EH (cell line): Measurements from ENCODE around the gene CFAP47.
"Not testable (repeated sequence)": the region's sequence is repeated elsewhere in the genome, so short reads cannot be mapped to it uniquely, and the experiment has no call there.

Source experiments
- DNase-seq: peaks from one replicate; pipeline ENCODE4 v3.0.0-alpha.2; 2015; ENCODE audit warnings: low read depth

CFAP47 gene, protein sequence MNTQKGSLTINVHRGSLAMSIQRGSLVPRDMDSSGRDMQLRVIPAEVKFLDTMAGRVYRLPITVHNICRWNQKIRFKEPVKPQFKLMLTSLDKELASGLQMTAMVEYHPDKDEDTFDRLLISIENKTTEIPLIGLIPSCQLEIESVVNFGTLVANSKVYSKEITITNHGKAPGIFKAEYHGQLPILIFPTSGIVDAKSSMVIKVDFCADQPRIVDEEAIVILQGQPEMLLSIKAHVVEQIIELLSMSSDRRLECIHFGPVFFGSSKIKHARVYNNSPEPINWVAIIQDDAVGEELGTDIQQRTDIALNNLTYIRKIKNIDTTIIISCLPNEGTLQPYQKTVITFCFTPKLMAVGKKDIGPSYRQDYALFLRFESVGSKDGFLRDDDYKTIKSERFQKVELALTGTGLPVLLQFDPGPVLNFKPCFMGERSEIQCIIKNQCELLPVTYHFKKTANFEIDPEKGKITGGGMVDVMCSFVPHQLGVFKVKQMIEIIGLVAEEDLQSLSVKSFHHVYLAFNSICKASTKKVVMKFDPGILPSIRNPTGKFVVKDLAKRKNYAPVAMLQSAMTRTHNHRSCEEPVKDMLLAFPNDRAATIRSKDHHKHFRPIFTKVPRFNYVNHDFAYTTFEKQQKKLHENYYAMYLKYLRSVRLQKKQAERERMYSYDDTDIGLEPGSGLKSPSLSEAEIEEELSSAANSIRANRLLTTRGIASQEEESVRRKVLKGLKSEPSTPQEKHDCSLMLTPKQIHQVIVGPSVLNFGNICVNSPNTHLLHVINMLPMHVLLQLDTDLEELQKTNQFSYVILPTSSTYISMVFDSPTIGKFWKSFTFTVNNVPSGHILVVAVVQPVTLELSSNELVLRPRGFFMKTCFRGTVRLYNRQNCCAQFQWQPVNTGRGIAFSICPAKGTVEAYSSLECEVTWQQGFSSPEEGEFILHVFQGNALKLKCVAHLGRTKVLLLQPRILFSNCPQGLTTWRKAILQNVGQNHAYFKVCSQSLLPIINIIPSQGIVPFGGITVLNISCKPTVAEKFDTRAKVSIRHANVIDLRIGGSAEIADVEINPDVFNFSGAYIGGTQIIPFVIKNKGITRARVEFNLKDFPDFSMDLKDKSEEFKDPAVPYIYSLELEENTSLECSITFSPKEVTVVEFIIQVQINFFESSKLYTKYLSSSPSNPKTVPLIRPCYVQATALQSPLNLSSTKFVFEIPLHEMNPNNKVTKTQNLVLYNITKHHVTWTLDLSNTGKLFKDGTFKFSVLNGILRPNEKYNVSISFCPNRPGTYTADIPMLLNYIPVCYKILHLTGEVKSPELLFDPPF (N-terminal part only)

DNA sequence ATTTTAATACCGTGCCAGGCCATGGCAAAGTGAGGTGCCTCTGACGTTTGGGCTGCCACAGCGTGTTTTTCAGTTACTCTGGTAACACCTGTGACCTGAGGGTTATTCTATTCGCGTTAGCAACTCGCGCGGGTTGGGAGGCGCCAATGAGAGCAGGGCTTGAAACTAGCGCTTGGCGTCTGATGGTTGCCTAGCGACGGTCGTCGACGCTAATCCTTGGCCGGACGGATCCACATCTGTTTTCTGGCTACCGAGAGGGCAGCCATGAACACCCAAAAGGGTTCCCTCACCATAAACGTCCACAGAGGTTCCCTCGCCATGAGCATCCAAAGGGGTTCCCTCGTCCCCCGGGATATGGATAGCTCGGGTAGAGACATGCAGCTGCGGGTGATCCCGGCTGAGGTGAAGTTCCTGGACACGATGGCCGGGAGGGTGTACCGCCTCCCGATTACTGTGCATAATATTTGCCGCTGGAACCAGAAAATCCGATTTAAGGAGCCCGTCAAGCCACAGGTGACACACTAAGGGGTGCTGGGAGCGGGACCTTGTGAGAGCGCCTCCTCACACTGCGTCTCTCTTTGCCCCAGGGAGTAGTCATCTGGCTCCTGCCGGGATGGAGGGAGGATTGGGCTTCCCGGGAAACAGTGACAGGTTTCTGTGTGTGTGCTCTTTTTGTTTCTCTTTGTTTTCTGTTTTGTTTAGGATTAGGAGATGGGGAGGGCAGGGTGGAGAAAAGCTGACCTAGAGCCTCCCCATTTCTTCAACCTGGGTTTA, at the start of gene CFAP47:
CFAP47 (plus strand) TSS at position 199 of the 774 bp plus-strand sequence; CDS start at position 265, 66 bp downstream.
- DNase-seq, result no peak

DNA sequence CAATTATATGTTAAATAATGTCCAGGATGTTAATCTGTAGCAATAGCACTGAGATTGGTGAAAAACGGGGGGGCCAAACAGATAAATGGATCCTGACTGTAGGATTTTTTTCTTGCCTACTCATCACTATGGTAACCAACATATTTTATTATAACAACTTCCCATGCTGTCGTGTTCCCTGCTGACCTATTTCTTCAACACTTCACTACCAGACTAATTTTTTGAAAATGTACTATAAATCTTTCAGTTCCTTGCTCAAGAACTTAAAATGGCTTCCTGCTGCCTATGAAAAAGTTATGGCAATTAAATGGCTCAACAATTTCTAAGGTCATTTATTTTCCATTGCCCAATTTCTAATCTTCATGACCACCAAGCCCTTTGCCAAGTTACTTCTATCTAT, 38.9 kb upstream of the CFAP47 start:
- DNase-seq, result no peak

- DNase-seq, result no peak
Observed at GRCh38 chrX:35886135-35886534, 33.4 kb upstream of the CFAP47 start.

GRCh38 chrX:35890699-35891098, 28.8 kb upstream of the CFAP47 start:
- DNase-seq, result peak; percentile 2

- DNase-seq, result not testable (repeated sequence)
Observed at GRCh38 chrX:35986816-35987215, 67.3 kb downstream of the CFAP47 start.

DNA sequence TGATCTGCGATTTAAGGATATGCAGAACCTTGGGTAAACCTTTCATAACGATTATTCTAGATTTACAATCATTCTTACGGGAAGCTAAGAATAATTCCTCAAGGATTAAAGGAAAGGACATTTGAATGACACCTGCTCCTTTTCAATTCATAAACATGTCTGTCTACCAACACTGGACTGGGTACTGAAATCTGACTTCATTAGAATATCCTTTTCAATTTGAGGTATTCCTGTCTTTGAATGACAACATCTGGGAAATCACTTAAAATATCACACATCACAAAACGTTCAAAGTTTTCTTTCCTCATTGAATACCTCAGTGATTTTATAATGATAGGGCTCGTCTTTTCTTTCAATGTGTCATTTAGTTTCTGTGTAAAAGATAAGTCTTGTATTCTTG, 87.7 kb downstream of the CFAP47 start:
- no peak for DNase-seq

- no peak for DNase-seq
Observed at GRCh38 chrX:36019125-36019524, 99.6 kb downstream of the CFAP47 start.

DNA sequence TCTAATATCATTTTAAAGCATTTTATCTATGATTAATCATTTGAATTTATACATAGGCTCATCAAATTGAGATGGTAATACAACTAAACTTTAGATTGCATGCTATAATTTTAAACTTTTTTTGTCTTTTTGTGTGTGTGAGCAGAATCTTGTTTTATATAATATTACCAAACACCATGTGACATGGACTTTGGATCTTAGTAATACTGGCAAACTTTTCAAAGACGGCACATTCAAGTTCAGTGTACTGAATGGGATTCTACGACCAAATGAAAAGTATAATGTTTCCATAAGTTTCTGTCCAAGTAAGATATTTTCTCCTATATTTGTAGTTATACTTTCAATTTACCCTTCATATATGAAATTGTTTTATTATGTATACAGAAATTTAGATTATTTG, 116.0 kb downstream of the CFAP47 start:
- no peak for DNase-seq

- DNase-seq, result no peak
Observed at GRCh38 chrX:36062778-36063177, 143.2 kb downstream of the CFAP47 start.

DNA sequence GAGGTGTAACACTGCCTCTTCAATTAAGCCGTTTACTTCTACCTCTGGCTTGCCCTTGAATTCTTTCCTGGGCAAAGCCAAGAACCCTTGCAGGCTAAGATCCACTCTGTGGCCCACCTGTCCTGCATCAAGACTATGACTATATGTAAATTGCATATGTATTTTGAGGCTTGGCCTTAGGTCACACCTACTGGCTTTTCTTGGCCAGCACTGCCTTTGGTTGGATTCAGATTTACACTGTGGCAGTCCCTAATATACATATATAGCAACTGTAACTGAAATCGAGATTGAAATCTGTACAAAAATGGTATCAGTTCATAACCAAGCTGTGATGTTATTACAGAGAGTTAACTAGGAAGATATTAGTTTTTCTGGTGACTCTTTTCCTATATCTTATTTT, 151.5 kb downstream of the CFAP47 start:
- no peak for DNase-seq

DNA sequence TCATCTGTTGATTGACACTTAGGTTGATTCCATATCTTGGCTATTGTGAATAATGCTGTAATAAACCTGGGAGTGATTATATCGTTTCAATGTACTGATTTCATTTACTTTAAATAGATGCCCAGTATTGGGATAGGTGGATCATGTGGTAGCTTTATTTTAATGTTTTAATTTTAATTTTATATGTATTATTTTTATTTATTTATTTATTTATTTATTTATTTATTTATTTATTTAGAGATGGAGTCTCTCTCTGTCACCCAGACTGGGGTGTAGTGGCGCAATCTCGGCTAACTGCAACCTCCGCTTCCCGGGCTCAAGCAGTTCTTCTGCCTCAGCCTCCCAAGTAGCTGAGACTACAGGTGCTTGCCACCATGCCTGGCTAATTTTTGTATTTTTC, 155.5 kb downstream of the CFAP47 start:
- not testable (repeated sequence) for DNase-seq

DNA sequence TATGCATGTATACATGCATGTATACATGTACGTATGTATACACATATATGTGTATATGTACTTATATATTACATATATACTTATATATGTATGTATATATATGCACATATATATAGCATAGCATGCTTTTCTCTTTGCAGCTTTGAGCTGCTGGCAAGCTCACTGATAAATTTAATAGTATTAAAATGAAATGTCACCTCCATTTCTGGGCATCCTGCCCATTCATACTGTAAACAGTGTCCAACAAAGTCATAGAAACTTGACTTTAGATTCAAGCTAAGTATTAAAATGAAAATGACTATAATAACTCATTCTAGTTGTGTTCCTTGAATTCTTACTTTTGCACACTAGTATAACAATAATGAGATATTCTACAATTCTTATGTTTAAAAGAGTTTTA, 163.7 kb downstream of the CFAP47 start:
- no peak for DNase-seq

- no peak for DNase-seq
Observed at GRCh38 chrX:36087366-36087765, 167.8 kb downstream of the CFAP47 start.

DNA sequence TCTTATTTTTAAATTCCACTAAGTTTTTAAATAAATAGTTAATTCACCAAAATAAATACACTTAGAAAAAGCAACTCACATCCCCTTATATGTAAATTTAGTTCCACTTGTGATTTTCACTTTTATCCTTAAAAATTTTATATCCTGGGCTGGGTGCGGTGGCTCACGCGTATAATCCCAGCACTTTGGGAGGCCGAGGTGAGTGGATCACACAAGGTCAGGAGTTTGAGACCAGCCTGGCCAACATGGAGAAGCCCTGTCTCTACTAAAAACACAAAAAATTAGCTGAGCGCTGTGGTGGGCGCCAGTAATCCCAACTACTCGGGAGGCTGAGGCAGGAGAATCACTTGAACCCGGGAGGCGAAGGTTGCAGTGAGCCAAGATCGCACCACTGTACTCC, 169.4 kb downstream of the CFAP47 start:
- DNase-seq, result not testable (repeated sequence)

DNA sequence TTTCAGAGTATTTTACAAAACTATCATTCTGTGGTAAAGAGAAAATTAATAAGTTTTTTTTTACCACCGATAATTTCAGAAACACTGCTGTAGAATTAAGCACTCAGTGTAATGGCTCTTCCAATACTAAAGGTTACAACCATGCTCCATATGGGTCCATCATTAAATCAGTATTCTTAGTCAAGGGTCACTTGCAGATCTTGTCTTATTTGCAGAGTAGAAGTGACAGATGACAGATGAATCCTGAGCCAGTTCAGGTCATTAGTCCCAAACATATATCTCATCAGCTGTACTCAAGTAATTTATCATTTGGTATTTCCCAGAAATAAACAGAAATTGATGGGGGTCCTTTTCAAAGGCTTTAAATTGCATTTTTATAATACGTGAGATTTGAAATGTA, 182.9 kb downstream of the CFAP47 start:
- DNase-seq, result no peak

DNA sequence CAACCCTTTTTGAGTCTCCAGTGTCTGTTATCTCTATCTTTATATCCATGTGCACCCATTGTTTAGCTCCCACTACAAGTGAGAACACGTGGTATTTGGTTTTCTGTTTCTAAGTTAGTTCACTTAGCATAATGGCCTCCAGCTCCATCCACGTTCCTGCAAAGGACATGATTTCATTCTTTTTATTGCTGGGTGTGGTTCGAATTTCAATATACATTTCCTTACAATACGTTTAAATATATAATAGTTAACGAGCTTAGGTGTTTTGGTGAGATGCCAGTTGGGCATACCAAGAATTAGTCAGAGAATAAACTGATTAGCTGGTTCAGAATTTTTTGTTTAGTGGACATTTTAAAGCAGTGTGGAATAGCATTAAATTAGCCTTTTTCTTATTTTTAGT, 196.7 kb downstream of the CFAP47 start:
- no peak for DNase-seq

- DNase-seq, result no peak
Observed at GRCh38 chrX:36159254-36159653, 239.7 kb downstream of the CFAP47 start.

DNA sequence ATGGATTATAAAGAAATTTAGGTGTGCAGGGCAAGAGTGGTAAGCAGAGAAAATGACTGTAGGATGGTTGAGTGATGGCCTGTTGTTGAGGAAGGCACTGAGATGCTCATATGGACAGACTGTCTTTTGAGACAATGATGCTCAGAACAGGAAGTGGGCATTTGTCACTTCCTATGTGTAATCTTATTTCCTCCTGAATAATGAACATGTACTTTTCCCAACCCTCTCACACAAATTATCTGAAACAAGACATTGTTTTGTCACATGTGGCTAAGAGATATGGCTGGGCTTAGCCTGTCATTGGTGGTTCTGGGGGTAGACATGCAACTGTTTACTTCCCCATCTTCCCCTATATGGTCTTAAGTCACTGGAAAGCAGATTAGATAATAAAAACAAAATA, 240.5 kb downstream of the CFAP47 start:
- no peak for DNase-seq

DNA sequence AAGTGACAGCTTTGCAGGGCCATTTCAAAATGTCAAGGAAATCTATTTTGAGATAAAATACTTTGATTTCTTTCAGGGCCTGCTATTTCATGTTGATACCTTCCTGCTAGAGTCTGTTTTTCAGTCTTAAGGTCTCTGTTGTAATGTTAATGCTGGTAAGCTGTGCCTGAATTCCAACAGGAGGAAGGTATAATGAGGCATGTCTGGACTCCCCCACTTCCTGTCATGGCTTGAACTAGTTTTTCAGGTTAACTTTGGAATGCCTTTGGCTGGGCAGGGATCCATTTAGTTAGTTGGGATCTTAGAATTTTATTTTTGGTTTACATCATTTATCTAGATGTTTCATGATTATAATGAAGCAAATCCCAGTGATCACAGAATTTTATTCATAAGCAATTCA, 279.0 kb downstream of the CFAP47 start:
- no peak for DNase-seq

- no peak for DNase-seq
Observed at GRCh38 chrX:36199928-36200327, 280.4 kb downstream of the CFAP47 start.

- DNase-seq, result no peak
Observed at GRCh38 chrX:36214924-36215323, 295.4 kb downstream of the CFAP47 start.
